K562 (cell line): Measurements from ENCODE around the gene TMEM147.

ENCODE experiments used
- ARID4B ChIP-seq: sonication (generic); formaldehyde crosslinking; IDR thresholded peaks from 2 replicates; pipeline ENCODE4 v1.8.0; 2022; ENCODE audit warnings: mild to moderate bottlenecking, missing genetic modification reagents
- EHMT2 ChIP-seq: fragments of 450-650 bp; IDR thresholded peaks from 2 replicates; pipeline ENCODE4 v1.6.1; 2018; ENCODE audit warnings: antibody characterized with exemption
- KLF13 ChIP-seq: fragments of 450-650 bp; IDR thresholded peaks from 2 replicates; pipeline ENCODE4 v1.6.1; 2016; ENCODE audit warnings: missing genetic modification characterization, low read depth, mild to moderate bottlenecking, missing compliant biosample characterization, moderate library complexity, borderline replicate concordance
- KLF16 ChIP-seq: IDR thresholded peaks from 2 replicates; pipeline ENCODE4 v1.6.1; 2016; ENCODE audit warnings: antibody characterized with exemption
- MXI1 ChIP-seq: IDR thresholded peaks from 2 replicates; pipeline ENCODE4 v1.6.1; 2011; ENCODE audit warnings: low read depth, mild to moderate bottlenecking, improper control_type of control experiment, low read length
- SFPQ ChIP-seq: fragments of 200-400 bp; formaldehyde crosslinking; IDR thresholded peaks from 2 replicates; pipeline ENCODE4 v1.6.1; 2017; ENCODE audit warnings: mild to moderate bottlenecking, low read depth, low read length, moderate library complexity
- SMC3 ChIP-seq: conservative IDR thresholded peaks from 2 replicates; pipeline ENCODE4 v1.6.1; 2011; ENCODE audit warnings: low read depth, low read length, improper control_type of control experiment; ENCODE audit not compliant: insufficient read depth
- TRIM28 ChIP-seq: fragments of 450-650 bp; IDR thresholded peaks from 2 replicates; pipeline ENCODE4 v1.6.1; 2017
- TF ChIP-seq, protein P1 (sequence below): sonication (generic); formaldehyde crosslinking; IDR thresholded peaks from 2 replicates; pipeline ENCODE4 v1.8.0; 2023; ENCODE audit warnings: mild to moderate bottlenecking, missing genetic modification reagents
- TF ChIP-seq, protein P2 (sequence below), 3 experiments: IDR thresholded peaks in 2 of 3; conservative IDR thresholded peaks in 1 of 3; 2 replicates each; pipeline ENCODE4 v1.5.1; 2011 to 2012; ENCODE audit warnings: low read length in 3 of 3, mild to moderate bottlenecking in 3 of 3, control low read depth in 2 of 3, improper control_type of control experiment in 1 of 3, inconsistent platforms in 1 of 3, low read depth in 1 of 3, mixed read lengths in 1 of 3, moderate library complexity in 1 of 3; ENCODE audit not compliant: insufficient read depth in 2 of 3

DNA sequence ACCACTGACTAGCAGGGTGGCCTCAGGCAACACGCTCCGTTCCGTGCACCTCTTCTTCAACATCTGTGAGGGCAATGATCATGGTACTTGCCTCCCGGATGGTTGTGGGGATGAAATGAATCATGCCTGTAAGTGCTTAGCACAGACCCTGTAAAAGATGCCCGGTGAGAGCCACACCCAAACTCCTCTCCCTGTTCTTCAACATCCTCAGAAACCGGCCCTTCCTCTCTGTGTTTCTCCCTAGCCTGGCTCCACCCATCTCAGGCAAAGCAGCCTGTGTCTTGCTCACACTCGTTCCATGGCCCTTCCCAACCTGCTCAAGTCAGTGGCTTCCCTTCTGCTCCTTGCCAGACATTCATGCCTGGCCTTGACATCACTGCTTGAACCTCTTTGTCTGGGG, 26.1 kb upstream of the TMEM147 start:
- no peak for TF ChIP-seq TRIM28
- TF ChIP-seq, protein P1, sequence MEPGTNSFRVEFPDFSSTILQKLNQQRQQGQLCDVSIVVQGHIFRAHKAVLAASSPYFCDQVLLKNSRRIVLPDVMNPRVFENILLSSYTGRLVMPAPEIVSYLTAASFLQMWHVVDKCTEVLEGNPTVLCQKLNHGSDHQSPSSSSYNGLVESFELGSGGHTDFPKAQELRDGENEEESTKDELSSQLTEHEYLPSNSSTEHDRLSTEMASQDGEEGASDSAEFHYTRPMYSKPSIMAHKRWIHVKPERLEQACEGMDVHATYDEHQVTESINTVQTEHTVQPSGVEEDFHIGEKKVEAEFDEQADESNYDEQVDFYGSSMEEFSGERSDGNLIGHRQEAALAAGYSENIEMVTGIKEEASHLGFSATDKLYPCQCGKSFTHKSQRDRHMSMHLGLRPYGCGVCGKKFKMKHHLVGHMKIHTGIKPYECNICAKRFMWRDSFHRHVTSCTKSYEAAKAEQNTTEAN: no peak
- TF ChIP-seq MXI1: no peak
- TF ChIP-seq KLF13: no peak
- TF ChIP-seq KLF16: no peak
- no peak for TF ChIP-seq SFPQ
- TF ChIP-seq, protein P2, sequence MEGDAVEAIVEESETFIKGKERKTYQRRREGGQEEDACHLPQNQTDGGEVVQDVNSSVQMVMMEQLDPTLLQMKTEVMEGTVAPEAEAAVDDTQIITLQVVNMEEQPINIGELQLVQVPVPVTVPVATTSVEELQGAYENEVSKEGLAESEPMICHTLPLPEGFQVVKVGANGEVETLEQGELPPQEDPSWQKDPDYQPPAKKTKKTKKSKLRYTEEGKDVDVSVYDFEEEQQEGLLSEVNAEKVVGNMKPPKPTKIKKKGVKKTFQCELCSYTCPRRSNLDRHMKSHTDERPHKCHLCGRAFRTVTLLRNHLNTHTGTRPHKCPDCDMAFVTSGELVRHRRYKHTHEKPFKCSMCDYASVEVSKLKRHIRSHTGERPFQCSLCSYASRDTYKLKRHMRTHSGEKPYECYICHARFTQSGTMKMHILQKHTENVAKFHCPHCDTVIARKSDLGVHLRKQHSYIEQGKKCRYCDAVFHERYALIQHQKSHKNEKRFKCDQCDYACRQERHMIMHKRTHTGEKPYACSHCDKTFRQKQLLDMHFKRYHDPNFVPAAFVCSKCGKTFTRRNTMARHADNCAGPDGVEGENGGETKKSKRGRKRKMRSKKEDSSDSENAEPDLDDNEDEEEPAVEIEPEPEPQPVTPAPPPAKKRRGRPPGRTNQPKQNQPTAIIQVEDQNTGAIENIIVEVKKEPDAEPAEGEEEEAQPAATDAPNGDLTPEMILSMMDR (IDR thresholded peaks at IDR 0.05 in 2 of 3, conservative IDR thresholded peaks at IDR 0.05 in 1 of 3; ENCODE audit: insufficient read depth in 2 of 3, low read depth in 1 of 3, low read length in 3 of 3): no peak
- TF ChIP-seq EHMT2: no peak
- no peak for TF ChIP-seq SMC3
- no peak for TF ChIP-seq ARID4B (CRISPR knock-in tag)
